ENCODE results near the gene SNX7. TPM values are rescaled to one million over a fixed set of nuclear protein-coding genes. Genes with fewer than 3 reads are reported as not detected.

SNX7 gene
- total and polyA plus RNA-seq, 2 donors (not counting 3 experiments of a cell fraction or from before 2014, with no cell fraction given): 22.4 to 37.9 TPM

GRCh38 chr1:98791498-98791897, 130.0 kb downstream of the SNX7 start:
- H3K9me1 ChIP-seq (replicated peaks; ENCODE audit: control insufficient read depth, extremely low read depth, insufficient read depth, low read length): no peaks in the 10 kb centered on the region
- H2AFZ ChIP-seq (ENCODE audit: low read depth, low read length): no peak overlapping the region
- no peak overlapping the region for H3K27ac ChIP-seq (ENCODE audit: insufficient read depth, low read depth, low read length)
- H3K9me3 ChIP-seq (replicated peaks; ENCODE audit: control insufficient read depth, insufficient read depth, low read length): no peaks in the 10 kb centered on the region
- DNase-seq (ENCODE audit: low read depth, low spot score) (no peak), FAIRE-seq (no peak)
- H3K79me2 ChIP-seq (ENCODE audit: control insufficient read depth, insufficient read depth, low read length): no peaks in the 10 kb centered on the region
- no peak overlapping the region for H3K4me3 ChIP-seq (replicated peaks in 1 of 3; ENCODE audit: insufficient read depth in 1 of 3, low read depth in 1 of 3, low read length in 3 of 3)
- no peak overlapping the region for H3K4me2 ChIP-seq (ENCODE audit: insufficient read depth, low read length)
- no peak for TF ChIP-seq GATA2 (IDR thresholded peaks at IDR 0.05; ENCODE audit: insufficient read depth, insufficient read length, low read depth, low read length)
- BruUV-seq (replicated peaks): no TSS peak
- dilution Hi-C loops (cut with MboI; ENCODE audit: extremely low pct_ligation_motif_present, low sequenced_read_pairs): no loop called here
- H3K27me3 ChIP-seq (ENCODE audit: control insufficient read depth in 2 of 2, insufficient read depth in 2 of 2, low read length in 2 of 2): peaks cover 11 to 13% of the 10 kb centered on the region in 2 experiments
- H4K20me1 ChIP-seq (replicated peaks; ENCODE audit: control insufficient read depth, extremely low read depth, insufficient read depth, low read length): no peaks in the 10 kb centered on the region
- H3K4me1 ChIP-seq (ENCODE audit: control insufficient read depth, extremely low read depth, insufficient read depth, low read length): no peaks in the 10 kb centered on the region
- CTCF ChIA-PET: interaction anchor here (1.0 to 3.7 kb wide), 4 partner anchors 28 to 916 kb away, joined by 3 to 36 read pairs (median 14); no protein-coding TSS in a partner anchor
- no peaks in the 10 kb centered on the region for H3K36me3 ChIP-seq (ENCODE audit: control insufficient read depth in 2 of 2, extremely low read depth in 1 of 2, insufficient read depth in 2 of 2, low read length in 2 of 2)
- H3K9ac ChIP-seq (replicated peaks; ENCODE audit: extremely low read depth, insufficient read depth, low read length): no peak overlapping the region
- intact Hi-C loops (cut with micrococcal nuclease): no loop called here
- POLR2A ChIA-PET: no interaction called here

- no peak for DNase-seq (ENCODE audit: low read depth, low spot score)
- H3K27me3 ChIP-seq (ENCODE audit: control insufficient read depth in 2 of 2, insufficient read depth in 2 of 2, low read length in 2 of 2): peaks cover 11 to 17% of the 10 kb centered on the region in 2 experiments
- dilution Hi-C loops (cut with MboI; ENCODE audit: extremely low pct_ligation_motif_present, low sequenced_read_pairs) (no loop called here), intact Hi-C loops (cut with micrococcal nuclease) (no loop called here)
- CTCF ChIA-PET: interaction anchor here (1.0 to 3.7 kb wide), 4 partner anchors 28 to 915 kb away, joined by 3 to 36 read pairs (median 14); no protein-coding TSS in a partner anchor
- no peaks in the 10 kb centered on the region for H3K4me1 ChIP-seq (ENCODE audit: control insufficient read depth, extremely low read depth, insufficient read depth, low read length)
- H2AFZ ChIP-seq (ENCODE audit: low read depth, low read length): no peak overlapping the region
- H3K4me3 ChIP-seq (replicated peaks in 1 of 3; ENCODE audit: insufficient read depth in 1 of 3, low read depth in 1 of 3, low read length in 3 of 3): no peak overlapping the region
- H3K9ac ChIP-seq (replicated peaks; ENCODE audit: extremely low read depth, insufficient read depth, low read length): no peak overlapping the region
- H3K27ac ChIP-seq (ENCODE audit: insufficient read depth, low read depth, low read length): no peak overlapping the region
- TF ChIP-seq EZH2 (IDR thresholded peaks at IDR 0.05; ENCODE audit: borderline replicate concordance, low read depth, low read length, severe bottlenecking): no peak
- H3K79me2 ChIP-seq (ENCODE audit: control insufficient read depth, insufficient read depth, low read length): no peaks in the 10 kb centered on the region
- no peak overlapping the region for H3K4me2 ChIP-seq (ENCODE audit: insufficient read depth, low read length)
- no peak for FAIRE-seq
- BruUV-seq (replicated peaks): no TSS peak
- no peaks in the 10 kb centered on the region for H4K20me1 ChIP-seq (replicated peaks; ENCODE audit: control insufficient read depth, extremely low read depth, insufficient read depth, low read length)
- no peaks in the 10 kb centered on the region for H3K9me3 ChIP-seq (replicated peaks; ENCODE audit: control insufficient read depth, insufficient read depth, low read length)
- POLR2A ChIA-PET: no interaction called here
- no peaks in the 10 kb centered on the region for H3K36me3 ChIP-seq (ENCODE audit: control insufficient read depth in 2 of 2, extremely low read depth in 1 of 2, insufficient read depth in 2 of 2, low read length in 2 of 2)
- no peaks in the 10 kb centered on the region for H3K9me1 ChIP-seq (replicated peaks; ENCODE audit: control insufficient read depth, extremely low read depth, insufficient read depth, low read length)
Measured at GRCh38 chr1:98792123-98792522, 130.6 kb downstream of the SNX7 start.
